Epithelial cell of esophagus (primary cell): ENCODE measurements around the gene TGFB2.

Experiments used
- DNase-seq: peaks from one replicate; pipeline ENCODE4 v3.0.0; 2010; ENCODE audit warnings: low read depth
- H3K4me3 ChIP-seq: 2 replicates; pipeline ENCODE4 v1.5.1; 2011; ENCODE audit warnings: mild to moderate bottlenecking, low read length, control low read depth
- TF ChIP-seq, protein P1 (sequence below): IDR thresholded peaks from 2 replicates; pipeline ENCODE4 v1.5.1; 2011; ENCODE audit warnings: low read depth, mild to moderate bottlenecking, low read length, control low read depth, inconsistent platforms; ENCODE audit not compliant: insufficient read depth; ENCODE audit errors: missing control alignments

Gene TGFB2

DNA sequence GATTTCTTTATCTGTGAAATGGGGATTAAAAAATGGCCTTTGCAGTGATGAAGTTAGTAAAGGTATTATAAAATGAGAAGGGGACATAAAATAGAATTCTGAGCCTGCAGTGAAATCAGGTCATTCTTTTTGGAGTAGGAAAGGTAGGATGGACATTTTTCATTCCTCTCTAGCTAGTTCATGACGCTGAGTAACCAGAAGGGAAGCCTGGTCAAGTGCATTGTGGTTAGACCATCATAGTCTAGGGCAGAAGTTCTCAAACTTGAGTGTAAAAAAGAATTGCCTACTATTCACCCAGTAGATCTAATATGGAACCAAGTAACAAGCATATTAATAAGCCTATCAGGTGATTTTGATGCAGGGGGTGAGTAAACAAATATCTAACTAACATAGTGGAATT, 50.8 kb downstream of the TGFB2 start:
- no peak for DNase-seq
- TF ChIP-seq, protein P1, sequence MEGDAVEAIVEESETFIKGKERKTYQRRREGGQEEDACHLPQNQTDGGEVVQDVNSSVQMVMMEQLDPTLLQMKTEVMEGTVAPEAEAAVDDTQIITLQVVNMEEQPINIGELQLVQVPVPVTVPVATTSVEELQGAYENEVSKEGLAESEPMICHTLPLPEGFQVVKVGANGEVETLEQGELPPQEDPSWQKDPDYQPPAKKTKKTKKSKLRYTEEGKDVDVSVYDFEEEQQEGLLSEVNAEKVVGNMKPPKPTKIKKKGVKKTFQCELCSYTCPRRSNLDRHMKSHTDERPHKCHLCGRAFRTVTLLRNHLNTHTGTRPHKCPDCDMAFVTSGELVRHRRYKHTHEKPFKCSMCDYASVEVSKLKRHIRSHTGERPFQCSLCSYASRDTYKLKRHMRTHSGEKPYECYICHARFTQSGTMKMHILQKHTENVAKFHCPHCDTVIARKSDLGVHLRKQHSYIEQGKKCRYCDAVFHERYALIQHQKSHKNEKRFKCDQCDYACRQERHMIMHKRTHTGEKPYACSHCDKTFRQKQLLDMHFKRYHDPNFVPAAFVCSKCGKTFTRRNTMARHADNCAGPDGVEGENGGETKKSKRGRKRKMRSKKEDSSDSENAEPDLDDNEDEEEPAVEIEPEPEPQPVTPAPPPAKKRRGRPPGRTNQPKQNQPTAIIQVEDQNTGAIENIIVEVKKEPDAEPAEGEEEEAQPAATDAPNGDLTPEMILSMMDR = no peak
- H3K4me3 ChIP-seq = no peak overlapping the region

DNA sequence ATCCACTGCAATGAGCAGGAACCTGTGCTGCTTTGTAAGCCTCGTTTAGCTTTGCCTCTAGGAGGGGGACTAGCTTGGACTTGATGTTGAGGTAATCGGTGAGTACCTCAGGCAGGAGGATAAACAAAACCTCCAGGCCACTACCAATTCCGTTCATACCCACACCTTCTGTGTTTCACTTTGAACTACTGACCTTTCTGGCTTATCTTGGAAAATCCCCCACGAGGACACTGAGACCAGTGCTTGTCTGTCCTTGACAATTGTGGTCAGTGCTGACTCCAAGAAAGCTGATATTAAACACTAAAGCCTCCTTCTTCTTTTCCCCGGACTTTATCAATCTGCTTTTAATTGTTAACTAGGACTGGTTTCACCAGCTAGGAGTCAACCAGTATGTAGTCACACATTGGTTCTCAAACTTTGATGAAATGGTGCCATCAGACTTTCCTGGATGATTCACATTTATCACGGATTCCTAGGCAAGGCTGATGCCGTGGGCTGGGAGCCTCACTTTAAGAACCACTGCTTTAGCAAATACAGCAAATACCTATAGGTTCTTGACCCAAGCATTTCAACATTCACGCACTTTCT, 52.7 kb downstream of the TGFB2 start:
- H3K4me3 ChIP-seq = no peak overlapping the region
- TF ChIP-seq, protein P1 = no peak
- peak; percentile 90 for DNase-seq

DNA sequence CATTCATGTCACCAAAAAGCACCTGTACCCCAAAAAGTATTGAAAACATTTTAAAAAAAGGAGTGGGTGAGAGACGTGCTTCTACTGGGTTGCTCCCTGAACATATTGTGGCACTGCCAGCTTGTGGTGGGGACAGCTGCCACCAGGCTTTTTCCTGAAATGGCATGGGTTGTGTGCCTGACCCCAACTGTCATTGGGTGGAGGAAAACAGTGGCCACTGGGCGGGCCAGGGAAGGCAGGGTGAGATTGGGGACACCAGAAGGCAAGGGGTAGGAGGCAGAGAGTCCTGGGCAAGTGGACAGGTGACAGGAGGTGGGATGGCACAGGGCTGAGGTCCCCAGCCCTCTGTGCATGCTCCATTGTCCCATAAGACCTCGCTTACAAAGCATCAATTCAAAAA, 55.5 kb downstream of the TGFB2 start:
- TF ChIP-seq, protein P1 = no peak
- no peak for DNase-seq
- H3K4me3 ChIP-seq = no peak overlapping the region

DNA sequence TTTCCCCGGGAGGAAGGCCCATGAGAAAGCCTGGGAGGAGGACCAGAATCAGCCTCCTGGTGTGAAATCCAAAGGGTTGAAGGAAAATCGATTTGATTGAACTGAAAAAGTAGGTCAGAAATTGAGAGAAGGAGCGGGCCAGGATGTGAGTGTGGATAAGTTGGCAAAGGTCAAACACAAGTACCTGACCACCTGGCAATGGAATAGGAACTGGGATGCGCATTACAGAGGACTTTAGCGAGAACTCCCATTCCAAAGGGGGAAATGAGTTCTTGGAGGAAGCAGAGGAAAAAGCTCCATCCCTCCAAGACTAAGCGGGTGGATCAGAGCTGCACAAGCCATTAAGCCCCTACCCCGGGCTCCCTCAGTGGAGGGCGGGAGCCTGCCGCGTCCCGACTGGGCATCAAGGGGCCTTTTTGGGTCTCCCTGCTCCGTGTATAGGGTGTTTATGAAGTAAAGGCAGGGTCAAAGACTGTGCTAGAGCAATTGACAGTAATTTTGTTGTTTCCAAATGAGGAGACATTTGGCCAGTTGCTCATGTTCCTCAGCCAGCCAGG, 56.4 kb downstream of the TGFB2 start:
- H3K4me3 ChIP-seq = no peak overlapping the region
- DNase-seq = no peak

DNA sequence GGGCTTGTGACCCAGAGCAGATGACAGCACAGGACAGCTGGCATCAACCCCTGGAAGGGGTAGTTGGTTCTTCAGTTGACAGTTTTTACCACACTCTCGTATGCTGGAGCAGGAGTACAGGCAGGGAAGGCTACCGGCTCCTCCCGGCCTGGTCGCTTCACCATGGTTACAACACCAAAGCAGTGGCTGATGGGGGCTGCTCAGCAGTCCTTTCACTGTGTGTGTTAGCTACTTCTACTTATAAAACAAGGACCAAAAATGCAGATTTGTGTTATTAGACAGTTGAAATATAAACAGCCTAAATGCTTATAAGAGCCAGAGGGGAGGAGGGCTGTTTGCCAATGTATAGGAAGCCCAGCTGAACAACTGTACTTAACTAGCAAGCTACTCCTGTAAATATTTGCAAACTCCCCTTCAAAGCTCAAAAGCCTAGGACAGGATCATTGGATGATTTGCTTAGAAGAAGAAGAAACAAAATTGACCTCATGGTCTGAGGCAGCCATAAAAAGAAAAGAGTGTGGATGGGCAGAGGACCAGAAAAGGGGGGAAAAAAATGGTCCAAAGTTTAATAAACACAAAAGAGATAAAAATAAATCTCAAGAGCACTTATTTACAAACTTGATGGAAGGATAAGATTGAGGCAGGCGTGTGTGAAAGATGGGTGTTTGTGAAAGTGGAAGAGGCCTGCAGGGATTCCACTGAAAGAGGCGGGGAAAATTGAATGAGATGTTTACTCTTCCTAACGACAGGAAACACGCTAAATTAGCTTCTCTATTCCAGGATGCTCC, 57.1 kb downstream of the TGFB2 start:
- TF ChIP-seq, protein P1 = no peak
- H3K4me3 ChIP-seq = no peak overlapping the region
- DNase-seq = no peak

More for the DNA sequence above, 56.4 kb downstream of the TGFB2 start:
- TF ChIP-seq, protein P1 = no peak

DNA sequence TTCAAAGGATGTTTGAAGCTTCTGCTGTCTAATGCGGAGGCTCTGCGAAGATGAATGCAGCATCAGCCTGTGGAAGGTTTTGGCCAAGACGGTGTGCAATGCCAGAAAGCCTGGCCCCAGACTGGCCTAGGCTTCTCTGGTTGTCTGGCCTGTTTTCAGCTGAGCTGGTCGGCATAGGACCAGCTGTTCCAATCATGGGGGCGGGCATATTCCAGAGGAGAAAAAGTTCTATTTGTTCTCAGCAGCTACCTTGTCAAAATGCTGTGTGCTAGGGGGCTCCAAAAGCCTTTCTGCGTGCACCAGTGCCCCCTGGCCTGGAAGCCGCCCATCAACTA, 57.6 kb downstream of the TGFB2 start:
- no peak for DNase-seq
- TF ChIP-seq, protein P1 = no peak
- H3K4me3 ChIP-seq = no peak overlapping the region
